MM.1S (cell line): ENCODE data around the gene RLBP1.

Experiments
- DNase-seq: peaks from one replicate; pipeline ENCODE4 v3.0.0-alpha.2; 2015
- H2AFZ ChIP-seq: fragments of 300-600 bp; sonication (generic); 2 replicates; pipeline ENCODE4 v1.6.0; 2016; ENCODE audit warnings: antibody characterized with exemption, low read length
- H3F3A ChIP-seq: fragments of 300-600 bp; sonication (generic); 2 replicates; pipeline ENCODE4 v1.6.1; 2016; ENCODE audit warnings: mild to moderate bottlenecking, antibody characterized with exemption, low read length, moderate library complexity, mixed read lengths; ENCODE audit not compliant: insufficient read depth
- H3K27ac ChIP-seq: fragments of 300-600 bp; sonication (generic); 2 replicates; pipeline ENCODE4 v1.5.1; 2016; ENCODE audit warnings: mild to moderate bottlenecking, low read length
- H3K27me3 ChIP-seq: fragments of 300-600 bp; sonication (generic); replicated peaks from 2 replicates; pipeline ENCODE4 v1.6.0; 2016; ENCODE audit warnings: low read length; ENCODE audit not compliant: insufficient read depth
- H3K36me3 ChIP-seq: fragments of 300-600 bp; sonication (generic); replicated peaks from 2 replicates; pipeline ENCODE4 v1.6.1; 2016; ENCODE audit warnings: mild to moderate bottlenecking, low read length, mixed read lengths; ENCODE audit not compliant: insufficient read depth
- H3K4me1 ChIP-seq: fragments of 300-600 bp; sonication (generic); 2 replicates; pipeline ENCODE4 v1.6.1; 2016; ENCODE audit warnings: low read length, mixed read lengths
- H3K4me2 ChIP-seq: fragments of 300-600 bp; sonication (generic); 2 replicates; pipeline ENCODE4 v1.6.0; 2016; ENCODE audit warnings: low read depth, low read length
- H3K4me3 ChIP-seq: fragments of 300-600 bp; sonication (generic); 2 replicates; pipeline ENCODE4 v1.5.1; 2016; ENCODE audit warnings: low read length, mixed read lengths
- H3K79me2 ChIP-seq: fragments of 300-600 bp; sonication (generic); 2 replicates; pipeline ENCODE4 v1.6.1; 2016; ENCODE audit warnings: mixed run types, low read length, mixed read lengths
- H3K9ac ChIP-seq: fragments of 300-600 bp; sonication (generic); 2 replicates; pipeline ENCODE4 v1.6.1; 2016; ENCODE audit warnings: low read length, mixed read lengths
- H3K9me2 ChIP-seq: fragments of 300-600 bp; sonication (generic); replicated peaks from 2 replicates; pipeline ENCODE4 v1.6.1; 2016; ENCODE audit warnings: mild to moderate bottlenecking, low read length, mixed read lengths; ENCODE audit not compliant: insufficient read depth
- H3K9me3 ChIP-seq: fragments of 300-600 bp; sonication (generic); replicated peaks from 2 replicates; pipeline ENCODE4 v1.6.1; 2016; ENCODE audit warnings: mild to moderate bottlenecking, low read length, mixed read lengths; ENCODE audit not compliant: insufficient read depth
- H4K20me1 ChIP-seq: fragments of 300-600 bp; sonication (generic); 2 replicates; pipeline ENCODE4 v1.6.1; 2016; ENCODE audit warnings: mild to moderate bottlenecking, low read length, moderate library complexity, mixed read lengths; ENCODE audit not compliant: insufficient read depth
- EZH2 ChIP-seq: fragments of 300-600 bp; sonication (generic); optimal IDR thresholded peaks from 2 replicates; pipeline ENCODE3; 2017; ENCODE audit warnings: low read depth, mild to moderate bottlenecking, antibody characterized with exemption, low read length, mixed read lengths
- EZH2phosphoT487 ChIP-seq: fragments of 300-600 bp; sonication (generic); IDR thresholded peaks from 2 replicates; pipeline ENCODE4 v1.6.1; 2018; ENCODE audit warnings: antibody characterized with exemption, low read length
- TF ChIP-seq, protein P1 (sequence below): fragments of 300-600 bp; sonication (generic); IDR thresholded peaks from 2 replicates; pipeline ENCODE4 v1.5.1; 2016; ENCODE audit warnings: antibody characterized with exemption, low read length, mixed read lengths

Gene RLBP1

DNA sequence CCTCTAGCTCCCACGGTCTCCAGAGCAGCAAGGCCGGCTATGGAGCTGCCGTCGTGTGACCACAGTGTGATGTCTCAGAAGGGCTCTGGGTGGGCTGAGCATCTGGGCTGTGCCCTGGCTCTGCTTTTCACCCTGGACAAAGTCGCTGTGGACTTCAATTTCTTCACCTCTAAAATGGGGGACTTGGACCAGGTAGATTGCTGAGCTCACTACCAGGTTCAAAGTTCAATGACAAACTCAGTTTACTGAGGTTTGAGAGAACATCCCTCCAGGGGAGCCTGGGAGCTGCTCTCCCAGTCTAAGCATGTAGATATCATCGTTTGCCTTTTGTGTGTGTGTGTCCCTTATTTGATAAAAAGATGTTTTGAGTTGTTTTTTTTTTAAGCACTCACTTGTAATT lies 25.1 kb downstream of the RLBP1 start:
- Histone ChIP-seq H3K4me1 (no peaks in the 10 kb centered on the region), H3K4me3 (no peak overlapping the region), H3K27ac (no peak overlapping the region), H4K20me1 (no peaks in the 10 kb centered on the region), H3K9ac (no peak overlapping the region), H2AFZ (no peak overlapping the region), H3K27me3 (no peaks in the 10 kb centered on the region), H3K9me2 (no peaks in the 10 kb centered on the region), H3K4me2 (no peak overlapping the region), H3K36me3 (peaks cover 3% of the 10 kb centered on the region), H3K9me3 (no peaks in the 10 kb centered on the region), H3F3A (no peaks in the 10 kb centered on the region), H3K79me2 (no peaks in the 10 kb centered on the region)
- DNase-seq = no peak
- no peak for TF ChIP-seq EZH2phosphoT487
- TF ChIP-seq, protein P1, sequence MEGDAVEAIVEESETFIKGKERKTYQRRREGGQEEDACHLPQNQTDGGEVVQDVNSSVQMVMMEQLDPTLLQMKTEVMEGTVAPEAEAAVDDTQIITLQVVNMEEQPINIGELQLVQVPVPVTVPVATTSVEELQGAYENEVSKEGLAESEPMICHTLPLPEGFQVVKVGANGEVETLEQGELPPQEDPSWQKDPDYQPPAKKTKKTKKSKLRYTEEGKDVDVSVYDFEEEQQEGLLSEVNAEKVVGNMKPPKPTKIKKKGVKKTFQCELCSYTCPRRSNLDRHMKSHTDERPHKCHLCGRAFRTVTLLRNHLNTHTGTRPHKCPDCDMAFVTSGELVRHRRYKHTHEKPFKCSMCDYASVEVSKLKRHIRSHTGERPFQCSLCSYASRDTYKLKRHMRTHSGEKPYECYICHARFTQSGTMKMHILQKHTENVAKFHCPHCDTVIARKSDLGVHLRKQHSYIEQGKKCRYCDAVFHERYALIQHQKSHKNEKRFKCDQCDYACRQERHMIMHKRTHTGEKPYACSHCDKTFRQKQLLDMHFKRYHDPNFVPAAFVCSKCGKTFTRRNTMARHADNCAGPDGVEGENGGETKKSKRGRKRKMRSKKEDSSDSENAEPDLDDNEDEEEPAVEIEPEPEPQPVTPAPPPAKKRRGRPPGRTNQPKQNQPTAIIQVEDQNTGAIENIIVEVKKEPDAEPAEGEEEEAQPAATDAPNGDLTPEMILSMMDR = no peak
- TF ChIP-seq EZH2 = no peak

GRCh38 chr15:89195836-89196235 lies 25.5 kb downstream of the RLBP1 start:
- no peak for DNase-seq
- H3K9me2 ChIP-seq = no peaks in the 10 kb centered on the region
- H3K4me1 ChIP-seq = no peaks in the 10 kb centered on the region
- H3K27me3 ChIP-seq = no peaks in the 10 kb centered on the region
- H3K4me3 ChIP-seq = no peak overlapping the region
- no peaks in the 10 kb centered on the region for H3F3A ChIP-seq
- H3K4me2 ChIP-seq = no peak overlapping the region
- no peaks in the 10 kb centered on the region for H4K20me1 ChIP-seq
- TF ChIP-seq EZH2phosphoT487 (no peak), EZH2 (no peak)
- TF ChIP-seq, protein P1 = no peak
- no peak overlapping the region for H3K9ac ChIP-seq
- H3K36me3 ChIP-seq = peaks cover 3% of the 10 kb centered on the region
- H3K79me2 ChIP-seq = no peaks in the 10 kb centered on the region
- H3K9me3 ChIP-seq = no peaks in the 10 kb centered on the region
- no peak overlapping the region for H2AFZ ChIP-seq
- H3K27ac ChIP-seq = no peak overlapping the region

DNA sequence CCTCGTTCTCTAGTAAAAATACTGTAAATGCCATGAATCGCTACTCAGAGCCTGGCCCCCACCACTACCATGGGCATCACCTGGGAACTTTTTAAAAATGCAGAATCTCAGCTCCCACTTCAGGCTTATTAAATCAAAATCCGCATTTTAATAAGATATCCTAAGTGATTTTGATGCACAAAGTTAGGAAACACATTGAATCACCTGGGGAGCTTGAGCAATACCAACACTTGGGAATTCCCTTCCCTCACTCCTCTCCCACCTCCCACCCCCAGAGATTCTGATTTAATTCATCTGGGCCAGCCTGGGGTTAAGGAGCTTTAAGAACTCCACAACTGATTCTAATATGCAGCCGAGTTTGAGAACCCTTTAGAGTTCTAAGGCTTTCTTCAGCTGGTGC lies 26.8 kb downstream of the RLBP1 start:
- Histone ChIP-seq H2AFZ (no peak overlapping the region), H3K27ac (no peak overlapping the region), H4K20me1 (no peaks in the 10 kb centered on the region), H3K36me3 (peaks cover 3% of the 10 kb centered on the region), H3K9me2 (no peaks in the 10 kb centered on the region), H3F3A (no peaks in the 10 kb centered on the region), H3K79me2 (no peaks in the 10 kb centered on the region), H3K27me3 (no peaks in the 10 kb centered on the region), H3K4me2 (no peak overlapping the region), H3K4me1 (no peaks in the 10 kb centered on the region), H3K9me3 (no peaks in the 10 kb centered on the region), H3K4me3 (no peak overlapping the region), H3K9ac (no peak overlapping the region)
- no peak for DNase-seq
- TF ChIP-seq EZH2 (no peak), EZH2phosphoT487 (no peak)
- TF ChIP-seq, protein P1 = no peak
